Esophagus squamous epithelium (tissue), 4 donors: ENCODE data around the gene RPL5.

Experiments
- POLR2A ChIP-seq, 4 donors: fragments of 450-650 bp; IDR thresholded peaks; one replicate each; pipeline ENCODE4 v1.6.1; 2017; ENCODE audit warnings: antibody characterized with exemption in 4 of 4, mild to moderate bottlenecking in 4 of 4, moderate library complexity in 3 of 4
- TF ChIP-seq, protein P1 (sequence below), 6 experiments: fragments of 450-650 bp in 4 of 6; fragments of 200-600 bp in 2 of 6; sonication (generic) in 2 of 6; IDR thresholded peaks; one replicate each; pipeline ENCODE4 v1.5.1; 2016 to 2019; ENCODE audit warnings: antibody characterized with exemption in 6 of 6, mild to moderate bottlenecking in 4 of 6, moderate library complexity in 4 of 6

DNA sequence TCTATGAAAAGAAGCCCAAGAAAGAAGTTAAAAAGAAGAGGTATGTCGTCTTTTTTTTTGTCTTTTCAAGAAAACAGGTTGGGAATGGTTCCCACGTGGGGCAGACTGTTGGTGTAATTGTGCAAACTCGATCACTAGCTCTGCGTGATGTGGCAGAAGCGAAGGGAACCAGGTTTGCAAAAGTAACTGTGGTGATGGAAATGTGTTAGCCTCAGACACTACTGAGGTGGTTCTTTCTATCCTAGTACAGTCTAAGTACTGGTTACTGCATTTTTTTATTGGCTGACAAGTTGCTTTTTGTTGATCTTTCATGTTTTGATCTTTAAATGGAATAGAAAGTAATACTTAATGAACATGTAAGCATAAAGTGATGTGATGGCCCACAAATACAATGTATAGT is 8.8 kb downstream of the RPL5 start:
- TF ChIP-seq, protein P1, sequence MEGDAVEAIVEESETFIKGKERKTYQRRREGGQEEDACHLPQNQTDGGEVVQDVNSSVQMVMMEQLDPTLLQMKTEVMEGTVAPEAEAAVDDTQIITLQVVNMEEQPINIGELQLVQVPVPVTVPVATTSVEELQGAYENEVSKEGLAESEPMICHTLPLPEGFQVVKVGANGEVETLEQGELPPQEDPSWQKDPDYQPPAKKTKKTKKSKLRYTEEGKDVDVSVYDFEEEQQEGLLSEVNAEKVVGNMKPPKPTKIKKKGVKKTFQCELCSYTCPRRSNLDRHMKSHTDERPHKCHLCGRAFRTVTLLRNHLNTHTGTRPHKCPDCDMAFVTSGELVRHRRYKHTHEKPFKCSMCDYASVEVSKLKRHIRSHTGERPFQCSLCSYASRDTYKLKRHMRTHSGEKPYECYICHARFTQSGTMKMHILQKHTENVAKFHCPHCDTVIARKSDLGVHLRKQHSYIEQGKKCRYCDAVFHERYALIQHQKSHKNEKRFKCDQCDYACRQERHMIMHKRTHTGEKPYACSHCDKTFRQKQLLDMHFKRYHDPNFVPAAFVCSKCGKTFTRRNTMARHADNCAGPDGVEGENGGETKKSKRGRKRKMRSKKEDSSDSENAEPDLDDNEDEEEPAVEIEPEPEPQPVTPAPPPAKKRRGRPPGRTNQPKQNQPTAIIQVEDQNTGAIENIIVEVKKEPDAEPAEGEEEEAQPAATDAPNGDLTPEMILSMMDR (IDR thresholded peaks at IDR 0.05) = no peak
- TF ChIP-seq POLR2A (IDR thresholded peaks at IDR 0.05) = no peak
